Nephron (organoid): ENCODE measurements around the gene THADA.

Experiments used
- H3K27ac Mint-ChIP-seq, 3 experiments: 2 replicates each; pipeline ENCODE4 v1.8.0; 2020; ENCODE audit warnings: mixed read lengths in 3 of 3, mild to moderate bottlenecking in 2 of 3, moderate library complexity in 1 of 3
- H3K27me3 Mint-ChIP-seq: 2 replicates; pipeline ENCODE4 v1.8.0; 2021; ENCODE audit warnings: low read depth, mild to moderate bottlenecking, moderate library complexity, mixed read lengths
- H3K36me3 Mint-ChIP-seq: 2 replicates; pipeline ENCODE4 v1.8.0; 2020; ENCODE audit warnings: low read depth, mixed read lengths
- H3K4me1 Mint-ChIP-seq: 2 replicates; pipeline ENCODE4 v1.8.0; 2020; ENCODE audit warnings: mixed read lengths
- H3K4me3 Mint-ChIP-seq, 3 experiments: 2 replicates each; pipeline ENCODE4 v1.8.0; 2020; ENCODE audit warnings: mild to moderate bottlenecking in 3 of 3, mixed read lengths in 3 of 3, moderate library complexity in 2 of 3
- H3K9me3 Mint-ChIP-seq: 2 replicates; pipeline ENCODE4 v1.8.0; 2020; ENCODE audit warnings: mixed read lengths
- CTCF ChIP-seq, 3 experiments: fragments of 200-600 bp; sonication (generic); IDR thresholded peaks; one replicate each; pipeline ENCODE4 v1.5.0; 2021; ENCODE audit warnings: antibody characterized with exemption in 3 of 3; ENCODE audit not compliant: unreplicated experiment in 3 of 3

Gene THADA

GRCh38 chr2:43196768-43197587, 398.9 kb downstream of the THADA start:
- peak overlapping the region in 1 of 3 experiments; percentile 1 for H3K4me3 Mint-ChIP-seq
- no peaks in the 10 kb centered on the region for H3K9me3 Mint-ChIP-seq
- H3K27ac Mint-ChIP-seq = peak overlapping the region; percentile 82 to 94 (median 93)
- no peak for TF ChIP-seq CTCF (IDR thresholded peaks at IDR 0.05; ENCODE audit: unreplicated experiment in 3 of 3)
- H3K36me3 Mint-ChIP-seq = no peaks in the 10 kb centered on the region
- H3K27me3 Mint-ChIP-seq = no peaks in the 10 kb centered on the region
- peaks cover 29% of the 10 kb centered on the region for H3K4me1 Mint-ChIP-seq

GRCh38 chr2:43194121-43194869, 401.5 kb downstream of the THADA start:
- H3K36me3 Mint-ChIP-seq = no peaks in the 10 kb centered on the region
- no peaks in the 10 kb centered on the region for H3K9me3 Mint-ChIP-seq
- H3K4me1 Mint-ChIP-seq = peaks cover 33% of the 10 kb centered on the region
- no peak for TF ChIP-seq CTCF (IDR thresholded peaks at IDR 0.05; ENCODE audit: unreplicated experiment in 3 of 3)
- no peak overlapping the region for H3K4me3 Mint-ChIP-seq
- peaks cover 9% of the 10 kb centered on the region for H3K27me3 Mint-ChIP-seq
- peak overlapping the region; percentile 81 to 97 (median 88) for H3K27ac Mint-ChIP-seq

GRCh38 chr2:43193652-43194120, 402.2 kb downstream of the THADA start:
- H3K27ac Mint-ChIP-seq = peak overlapping the region; percentile 81 to 97 (median 88)
- H3K4me3 Mint-ChIP-seq = no peak overlapping the region
- peaks cover 33% of the 10 kb centered on the region for H3K4me1 Mint-ChIP-seq
- H3K36me3 Mint-ChIP-seq = no peaks in the 10 kb centered on the region
- no peak for TF ChIP-seq CTCF (IDR thresholded peaks at IDR 0.05; ENCODE audit: unreplicated experiment in 3 of 3)
- no peaks in the 10 kb centered on the region for H3K9me3 Mint-ChIP-seq
- H3K27me3 Mint-ChIP-seq = peaks cover 9% of the 10 kb centered on the region

GRCh38 chr2:43192744-43193651, 402.8 kb downstream of the THADA start:
- no peaks in the 10 kb centered on the region for H3K36me3 Mint-ChIP-seq
- H3K4me1 Mint-ChIP-seq = peaks cover 33% of the 10 kb centered on the region
- TF ChIP-seq CTCF (IDR thresholded peaks at IDR 0.05; ENCODE audit: unreplicated experiment in 3 of 3) = no peak
- peaks cover 11% of the 10 kb centered on the region for H3K27me3 Mint-ChIP-seq
- H3K4me3 Mint-ChIP-seq = no peak overlapping the region
- H3K9me3 Mint-ChIP-seq = no peaks in the 10 kb centered on the region
- peak overlapping the region; percentile 81 to 97 (median 88) for H3K27ac Mint-ChIP-seq

- Mint-ChIP-seq H3K36me3 (no peaks in the 10 kb centered on the region), H3K9me3 (no peaks in the 10 kb centered on the region), H3K4me3 (no peak overlapping the region), H3K4me1 (peaks cover 31% of the 10 kb centered on the region), H3K27ac (peak overlapping the region; percentile 81 to 97 (median 93)), H3K27me3 (peaks cover 12% of the 10 kb centered on the region)
- no peak for TF ChIP-seq CTCF (IDR thresholded peaks at IDR 0.05; ENCODE audit: unreplicated experiment in 3 of 3)
Measured at GRCh38 chr2:43191947-43192516, 403.8 kb downstream of the THADA start.
